BJ (cell line): ENCODE measurements around the gene WDR88. TPM values are rescaled to one million over a fixed set of nuclear protein-coding genes. Genes with fewer than 3 reads are reported as not detected.
A peak's percentile ranks its signal among the peaks of the same experiment; 100 is the strongest.

Experiments used
- CTCF ChIA-PET: fragments of 350-600 bp; formaldehyde crosslinking; extraction: SDS; loops from one replicate; lab custom pipeline; 2021; ENCODE audit warnings: antibody characterized with exemption, inconsistent platforms; lab: Yijun Ruan, JAX
- POLR2A ChIA-PET: fragments of 300-600 bp; sonication (Branson Sonifier 250); formaldehyde crosslinking; extraction: SDS; loops from one replicate; lab custom pipeline; 2021; ENCODE audit warnings: antibody characterized with exemption; lab: Charles Lee
- DNase-seq: peaks from one replicate; pipeline ENCODE4 v3.0.0-alpha.2; 2011; ENCODE audit warnings: low read depth
- H3K27me3 ChIP-seq: 2 replicates; pipeline ENCODE4 v1.6.0; 2011; ENCODE audit warnings: low read length; ENCODE audit not compliant: control insufficient read depth, insufficient read depth
- H3K36me3 ChIP-seq: 2 replicates; pipeline ENCODE4 v1.5.1; 2011; ENCODE audit warnings: low read length; ENCODE audit not compliant: control insufficient read depth, insufficient read depth
- H3K4me3 ChIP-seq: 2 replicates; pipeline ENCODE4 v1.5.1; 2011; ENCODE audit warnings: low read depth, mild to moderate bottlenecking, control low read depth, low read length
- polyA plus RNA-seq: library from polyadenylated mRNA; depleted of rRNA; stranded (reverse); fragments of >200 nt; gene quantifications from 2 replicates; pipeline ENCODE4 v1.2.3, GENCODE V29; 2011
- TF ChIP-seq, protein P1 (sequence below): IDR thresholded peaks from 2 replicates; pipeline ENCODE4 v1.5.1; 2011; ENCODE audit warnings: low read depth, mild to moderate bottlenecking, control low read depth, inconsistent platforms, low read length, moderate library complexity; ENCODE audit not compliant: insufficient read depth

Gene WDR88
- polyA plus RNA-seq, 1 experiment: not detected

DNA sequence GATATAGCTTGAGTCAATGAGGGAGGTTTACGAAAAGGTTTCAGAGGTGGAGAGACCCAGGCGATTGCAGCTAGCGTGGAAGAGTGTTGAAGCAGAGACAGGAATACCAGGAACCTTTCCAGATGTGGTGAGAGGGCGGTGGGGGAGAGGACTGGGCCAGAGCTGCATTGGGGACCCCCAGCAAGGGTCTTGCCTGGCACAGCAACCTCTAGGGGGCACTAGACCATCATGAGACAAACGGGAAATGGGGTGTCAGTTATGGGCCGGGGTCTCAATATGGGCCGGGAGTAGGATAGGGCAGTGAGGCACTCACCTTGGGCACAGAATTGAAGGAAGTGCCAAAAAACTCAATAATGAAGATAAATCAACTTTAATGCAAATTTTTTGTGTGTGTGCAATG, 60.1 kb downstream of the WDR88 start:
- Histone ChIP-seq H3K36me3 (no peaks in the 10 kb centered on the region), H3K27me3 (peaks cover 5% of the 10 kb centered on the region), H3K4me3 (no peak overlapping the region)
- CTCF ChIA-PET: interaction anchor here (0.6 to 1.2 kb wide), 4 partner anchors 9 to 67 kb away, joined by 3 to 5 read pairs (median 4); no protein-coding TSS in a partner anchor
- POLR2A ChIA-PET: no interaction called here
- no peak for DNase-seq
- TF ChIP-seq, protein P1, sequence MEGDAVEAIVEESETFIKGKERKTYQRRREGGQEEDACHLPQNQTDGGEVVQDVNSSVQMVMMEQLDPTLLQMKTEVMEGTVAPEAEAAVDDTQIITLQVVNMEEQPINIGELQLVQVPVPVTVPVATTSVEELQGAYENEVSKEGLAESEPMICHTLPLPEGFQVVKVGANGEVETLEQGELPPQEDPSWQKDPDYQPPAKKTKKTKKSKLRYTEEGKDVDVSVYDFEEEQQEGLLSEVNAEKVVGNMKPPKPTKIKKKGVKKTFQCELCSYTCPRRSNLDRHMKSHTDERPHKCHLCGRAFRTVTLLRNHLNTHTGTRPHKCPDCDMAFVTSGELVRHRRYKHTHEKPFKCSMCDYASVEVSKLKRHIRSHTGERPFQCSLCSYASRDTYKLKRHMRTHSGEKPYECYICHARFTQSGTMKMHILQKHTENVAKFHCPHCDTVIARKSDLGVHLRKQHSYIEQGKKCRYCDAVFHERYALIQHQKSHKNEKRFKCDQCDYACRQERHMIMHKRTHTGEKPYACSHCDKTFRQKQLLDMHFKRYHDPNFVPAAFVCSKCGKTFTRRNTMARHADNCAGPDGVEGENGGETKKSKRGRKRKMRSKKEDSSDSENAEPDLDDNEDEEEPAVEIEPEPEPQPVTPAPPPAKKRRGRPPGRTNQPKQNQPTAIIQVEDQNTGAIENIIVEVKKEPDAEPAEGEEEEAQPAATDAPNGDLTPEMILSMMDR: 0 out of 2 replicates have a peak, but pooled peaks have one; percentile 4

DNA sequence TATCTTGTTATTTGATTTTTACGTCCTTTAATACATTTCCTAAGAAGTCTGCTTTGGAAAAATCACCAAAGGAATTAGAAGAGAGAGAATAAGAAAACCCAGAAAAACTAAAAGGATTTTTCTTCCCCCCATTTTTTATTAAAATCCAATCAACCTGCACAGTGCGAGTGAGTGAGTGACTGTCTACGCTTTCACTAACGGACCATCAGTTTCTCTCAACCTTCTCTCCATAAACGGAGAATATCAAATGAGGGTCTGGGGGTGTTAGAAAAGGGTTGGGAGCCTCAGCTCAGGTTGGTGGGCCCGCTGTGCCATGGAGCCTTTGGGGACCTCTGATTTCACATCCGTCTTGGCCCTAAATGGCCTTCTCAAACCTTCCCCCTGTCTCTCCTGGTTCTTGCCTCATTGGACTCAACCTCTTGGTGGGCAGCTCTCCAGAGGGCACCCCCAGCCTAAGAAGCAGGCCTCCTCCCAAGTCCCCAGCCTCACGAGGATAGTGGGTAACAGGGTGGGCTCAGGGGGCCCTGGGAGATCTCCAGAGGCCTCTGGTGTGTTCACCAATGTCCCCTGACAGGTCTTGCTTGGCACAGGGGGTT, 61.5 kb downstream of the WDR88 start:
- peak overlapping the region; percentile 28 for H3K4me3 ChIP-seq

DNA sequence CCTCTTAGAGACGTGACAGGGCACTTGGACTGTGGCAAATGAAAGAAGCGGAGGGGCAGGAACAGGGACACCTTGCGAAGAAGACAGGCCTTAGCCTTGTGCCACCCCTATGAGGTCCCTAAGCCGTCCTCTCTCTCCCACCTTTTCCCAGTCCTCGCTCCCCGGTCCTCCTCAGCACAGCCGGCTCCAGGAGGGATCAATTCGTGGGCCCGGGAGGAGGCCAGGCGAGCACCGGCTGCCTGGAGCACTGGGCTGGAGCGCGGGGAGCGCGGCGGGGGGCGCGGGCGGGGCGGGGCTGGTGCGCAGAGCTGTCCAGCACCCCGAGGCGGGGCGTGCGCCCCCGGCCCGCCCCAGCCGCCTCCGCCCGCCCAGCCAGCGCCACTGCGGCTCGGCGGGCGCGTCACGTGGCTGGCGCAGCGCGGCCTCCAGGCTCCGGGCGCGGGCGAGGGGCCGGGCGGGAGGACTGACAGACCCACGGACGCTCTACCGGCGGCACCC, 62.0 kb downstream of the WDR88 start, which contains the start of gene LRP3:
Gene LRP3, plus strand, starts transcription at position 466 of the 498 bp plus-strand sequence. CDS start 456 bp downstream, outside the sequence.
- no peak for DNase-seq
- Histone ChIP-seq H3K4me3 (peak within 1 kb of the TSS; percentile 53), H3K36me3 (peaks cover 5% of the 10 kb centered on the region; the same call in 1 of the 2 replicates), H3K27me3 (peaks cover 5% of the 10 kb centered on the region)
- CTCF ChIA-PET: interaction anchor here (1.1 to 5.2 kb wide), 4 partner anchors 9 to 49 kb away, joined by 3 to 17 read pairs (median 4); no protein-coding TSS in a partner anchor
- TF ChIP-seq, protein P1: no peak
- POLR2A ChIA-PET: no interaction called here

More for the DNA sequence above, 61.5 kb downstream of the WDR88 start:
- POLR2A ChIA-PET: no interaction called here
- Histone ChIP-seq H3K27me3 (peaks cover 5% of the 10 kb centered on the region), H3K36me3 (peaks cover 2% of the 10 kb centered on the region; the same call in 1 of the 2 replicates)
- no peak for DNase-seq
- CTCF ChIA-PET: interaction anchor here (1.1 kb wide), 1 partner anchor 8 kb away, joined by 4 read pairs; no protein-coding TSS in a partner anchor
- TF ChIP-seq, protein P1: no peak

DNA sequence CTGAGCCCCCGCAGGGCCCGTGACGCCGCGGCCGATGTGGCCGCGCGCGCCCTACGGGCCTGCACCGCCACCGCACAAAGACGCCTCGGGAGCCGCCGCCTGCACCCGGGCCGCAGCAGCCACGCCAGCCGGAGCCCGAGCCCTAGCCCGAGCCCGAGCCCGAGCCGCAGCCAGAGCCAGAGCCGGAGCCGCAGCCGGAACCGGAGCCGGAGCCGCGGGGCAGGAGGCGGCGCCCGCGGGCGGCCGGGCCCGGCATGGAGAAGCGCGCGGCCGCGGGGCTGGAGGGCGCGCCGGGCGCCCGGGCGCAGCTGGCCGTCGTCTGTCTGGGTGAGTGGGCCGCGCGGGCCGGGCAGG, 62.6 kb downstream of the WDR88 start:
- ChIA-PET CTCF (interaction anchor here (1.3 to 5.2 kb wide), 3 partner anchors 17 to 50 kb away, joined by 3 to 17 read pairs (median 3); no protein-coding TSS in a partner anchor), POLR2A (no interaction called here)
- DNase-seq: no peak
- TF ChIP-seq, protein P1: no peak
- Histone ChIP-seq H3K36me3 (peaks cover 5% of the 10 kb centered on the region; the same call in 1 of the 2 replicates), H3K27me3 (peaks cover 5% of the 10 kb centered on the region), H3K4me3 (peak overlapping the region; percentile 53)
